ENCODE measurements around the gene GFM2. TPM values are rescaled to one million over a fixed set of nuclear protein-coding genes. Genes with fewer than 3 reads are reported as not detected.
A peak's percentile ranks its signal among the peaks of the same experiment; 100 is the strongest.

GFM2 gene
- total and polyA plus RNA-seq, 2 experiments from 2014 or later, result 28.5 to 50.1 TPM

DNA sequence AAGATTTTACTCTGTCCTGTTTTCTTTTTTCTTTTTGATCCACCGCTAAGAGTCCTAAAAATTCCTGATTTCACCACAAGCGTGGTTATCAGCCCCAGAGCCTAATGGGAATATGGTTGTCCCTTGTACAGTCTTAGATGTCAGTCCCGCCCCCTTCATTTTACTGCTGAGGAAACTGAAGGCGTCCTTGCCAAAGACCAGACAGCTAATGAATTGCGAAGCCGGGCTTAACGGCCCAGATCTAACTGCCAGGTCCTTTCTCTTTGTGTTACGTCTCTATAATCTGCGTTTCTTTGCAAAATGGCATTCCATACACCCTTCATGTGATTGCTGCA lies 629 bp upstream of the GFM2 start:
- TF ChIP-seq, protein P1, sequence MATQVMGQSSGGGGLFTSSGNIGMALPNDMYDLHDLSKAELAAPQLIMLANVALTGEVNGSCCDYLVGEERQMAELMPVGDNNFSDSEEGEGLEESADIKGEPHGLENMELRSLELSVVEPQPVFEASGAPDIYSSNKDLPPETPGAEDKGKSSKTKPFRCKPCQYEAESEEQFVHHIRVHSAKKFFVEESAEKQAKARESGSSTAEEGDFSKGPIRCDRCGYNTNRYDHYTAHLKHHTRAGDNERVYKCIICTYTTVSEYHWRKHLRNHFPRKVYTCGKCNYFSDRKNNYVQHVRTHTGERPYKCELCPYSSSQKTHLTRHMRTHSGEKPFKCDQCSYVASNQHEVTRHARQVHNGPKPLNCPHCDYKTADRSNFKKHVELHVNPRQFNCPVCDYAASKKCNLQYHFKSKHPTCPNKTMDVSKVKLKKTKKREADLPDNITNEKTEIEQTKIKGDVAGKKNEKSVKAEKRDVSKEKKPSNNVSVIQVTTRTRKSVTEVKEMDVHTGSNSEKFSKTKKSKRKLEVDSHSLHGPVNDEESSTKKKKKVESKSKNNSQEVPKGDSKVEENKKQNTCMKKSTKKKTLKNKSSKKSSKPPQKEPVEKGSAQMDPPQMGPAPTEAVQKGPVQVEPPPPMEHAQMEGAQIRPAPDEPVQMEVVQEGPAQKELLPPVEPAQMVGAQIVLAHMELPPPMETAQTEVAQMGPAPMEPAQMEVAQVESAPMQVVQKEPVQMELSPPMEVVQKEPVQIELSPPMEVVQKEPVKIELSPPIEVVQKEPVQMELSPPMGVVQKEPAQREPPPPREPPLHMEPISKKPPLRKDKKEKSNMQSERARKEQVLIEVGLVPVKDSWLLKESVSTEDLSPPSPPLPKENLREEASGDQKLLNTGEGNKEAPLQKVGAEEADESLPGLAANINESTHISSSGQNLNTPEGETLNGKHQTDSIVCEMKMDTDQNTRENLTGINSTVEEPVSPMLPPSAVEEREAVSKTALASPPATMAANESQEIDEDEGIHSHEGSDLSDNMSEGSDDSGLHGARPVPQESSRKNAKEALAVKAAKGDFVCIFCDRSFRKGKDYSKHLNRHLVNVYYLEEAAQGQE (IDR thresholded peaks at IDR 0.05; ENCODE audit: unreplicated experiment), result no peak
- no peak for TF ChIP-seq ZNF331 (CRISPR knock-in tag; IDR thresholded peaks at IDR 0.05; ENCODE audit: low read depth)
- no peak for TF ChIP-seq EZH2phosphoT487 (IDR thresholded peaks at IDR 0.05; ENCODE audit: unreplicated experiment)
- TF ChIP-seq, protein P2, sequence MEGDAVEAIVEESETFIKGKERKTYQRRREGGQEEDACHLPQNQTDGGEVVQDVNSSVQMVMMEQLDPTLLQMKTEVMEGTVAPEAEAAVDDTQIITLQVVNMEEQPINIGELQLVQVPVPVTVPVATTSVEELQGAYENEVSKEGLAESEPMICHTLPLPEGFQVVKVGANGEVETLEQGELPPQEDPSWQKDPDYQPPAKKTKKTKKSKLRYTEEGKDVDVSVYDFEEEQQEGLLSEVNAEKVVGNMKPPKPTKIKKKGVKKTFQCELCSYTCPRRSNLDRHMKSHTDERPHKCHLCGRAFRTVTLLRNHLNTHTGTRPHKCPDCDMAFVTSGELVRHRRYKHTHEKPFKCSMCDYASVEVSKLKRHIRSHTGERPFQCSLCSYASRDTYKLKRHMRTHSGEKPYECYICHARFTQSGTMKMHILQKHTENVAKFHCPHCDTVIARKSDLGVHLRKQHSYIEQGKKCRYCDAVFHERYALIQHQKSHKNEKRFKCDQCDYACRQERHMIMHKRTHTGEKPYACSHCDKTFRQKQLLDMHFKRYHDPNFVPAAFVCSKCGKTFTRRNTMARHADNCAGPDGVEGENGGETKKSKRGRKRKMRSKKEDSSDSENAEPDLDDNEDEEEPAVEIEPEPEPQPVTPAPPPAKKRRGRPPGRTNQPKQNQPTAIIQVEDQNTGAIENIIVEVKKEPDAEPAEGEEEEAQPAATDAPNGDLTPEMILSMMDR (conservative IDR thresholded peaks at IDR 0.05; ENCODE audit: low read depth in 2 of 2), result no peak
- TF ChIP-seq, protein P3, sequence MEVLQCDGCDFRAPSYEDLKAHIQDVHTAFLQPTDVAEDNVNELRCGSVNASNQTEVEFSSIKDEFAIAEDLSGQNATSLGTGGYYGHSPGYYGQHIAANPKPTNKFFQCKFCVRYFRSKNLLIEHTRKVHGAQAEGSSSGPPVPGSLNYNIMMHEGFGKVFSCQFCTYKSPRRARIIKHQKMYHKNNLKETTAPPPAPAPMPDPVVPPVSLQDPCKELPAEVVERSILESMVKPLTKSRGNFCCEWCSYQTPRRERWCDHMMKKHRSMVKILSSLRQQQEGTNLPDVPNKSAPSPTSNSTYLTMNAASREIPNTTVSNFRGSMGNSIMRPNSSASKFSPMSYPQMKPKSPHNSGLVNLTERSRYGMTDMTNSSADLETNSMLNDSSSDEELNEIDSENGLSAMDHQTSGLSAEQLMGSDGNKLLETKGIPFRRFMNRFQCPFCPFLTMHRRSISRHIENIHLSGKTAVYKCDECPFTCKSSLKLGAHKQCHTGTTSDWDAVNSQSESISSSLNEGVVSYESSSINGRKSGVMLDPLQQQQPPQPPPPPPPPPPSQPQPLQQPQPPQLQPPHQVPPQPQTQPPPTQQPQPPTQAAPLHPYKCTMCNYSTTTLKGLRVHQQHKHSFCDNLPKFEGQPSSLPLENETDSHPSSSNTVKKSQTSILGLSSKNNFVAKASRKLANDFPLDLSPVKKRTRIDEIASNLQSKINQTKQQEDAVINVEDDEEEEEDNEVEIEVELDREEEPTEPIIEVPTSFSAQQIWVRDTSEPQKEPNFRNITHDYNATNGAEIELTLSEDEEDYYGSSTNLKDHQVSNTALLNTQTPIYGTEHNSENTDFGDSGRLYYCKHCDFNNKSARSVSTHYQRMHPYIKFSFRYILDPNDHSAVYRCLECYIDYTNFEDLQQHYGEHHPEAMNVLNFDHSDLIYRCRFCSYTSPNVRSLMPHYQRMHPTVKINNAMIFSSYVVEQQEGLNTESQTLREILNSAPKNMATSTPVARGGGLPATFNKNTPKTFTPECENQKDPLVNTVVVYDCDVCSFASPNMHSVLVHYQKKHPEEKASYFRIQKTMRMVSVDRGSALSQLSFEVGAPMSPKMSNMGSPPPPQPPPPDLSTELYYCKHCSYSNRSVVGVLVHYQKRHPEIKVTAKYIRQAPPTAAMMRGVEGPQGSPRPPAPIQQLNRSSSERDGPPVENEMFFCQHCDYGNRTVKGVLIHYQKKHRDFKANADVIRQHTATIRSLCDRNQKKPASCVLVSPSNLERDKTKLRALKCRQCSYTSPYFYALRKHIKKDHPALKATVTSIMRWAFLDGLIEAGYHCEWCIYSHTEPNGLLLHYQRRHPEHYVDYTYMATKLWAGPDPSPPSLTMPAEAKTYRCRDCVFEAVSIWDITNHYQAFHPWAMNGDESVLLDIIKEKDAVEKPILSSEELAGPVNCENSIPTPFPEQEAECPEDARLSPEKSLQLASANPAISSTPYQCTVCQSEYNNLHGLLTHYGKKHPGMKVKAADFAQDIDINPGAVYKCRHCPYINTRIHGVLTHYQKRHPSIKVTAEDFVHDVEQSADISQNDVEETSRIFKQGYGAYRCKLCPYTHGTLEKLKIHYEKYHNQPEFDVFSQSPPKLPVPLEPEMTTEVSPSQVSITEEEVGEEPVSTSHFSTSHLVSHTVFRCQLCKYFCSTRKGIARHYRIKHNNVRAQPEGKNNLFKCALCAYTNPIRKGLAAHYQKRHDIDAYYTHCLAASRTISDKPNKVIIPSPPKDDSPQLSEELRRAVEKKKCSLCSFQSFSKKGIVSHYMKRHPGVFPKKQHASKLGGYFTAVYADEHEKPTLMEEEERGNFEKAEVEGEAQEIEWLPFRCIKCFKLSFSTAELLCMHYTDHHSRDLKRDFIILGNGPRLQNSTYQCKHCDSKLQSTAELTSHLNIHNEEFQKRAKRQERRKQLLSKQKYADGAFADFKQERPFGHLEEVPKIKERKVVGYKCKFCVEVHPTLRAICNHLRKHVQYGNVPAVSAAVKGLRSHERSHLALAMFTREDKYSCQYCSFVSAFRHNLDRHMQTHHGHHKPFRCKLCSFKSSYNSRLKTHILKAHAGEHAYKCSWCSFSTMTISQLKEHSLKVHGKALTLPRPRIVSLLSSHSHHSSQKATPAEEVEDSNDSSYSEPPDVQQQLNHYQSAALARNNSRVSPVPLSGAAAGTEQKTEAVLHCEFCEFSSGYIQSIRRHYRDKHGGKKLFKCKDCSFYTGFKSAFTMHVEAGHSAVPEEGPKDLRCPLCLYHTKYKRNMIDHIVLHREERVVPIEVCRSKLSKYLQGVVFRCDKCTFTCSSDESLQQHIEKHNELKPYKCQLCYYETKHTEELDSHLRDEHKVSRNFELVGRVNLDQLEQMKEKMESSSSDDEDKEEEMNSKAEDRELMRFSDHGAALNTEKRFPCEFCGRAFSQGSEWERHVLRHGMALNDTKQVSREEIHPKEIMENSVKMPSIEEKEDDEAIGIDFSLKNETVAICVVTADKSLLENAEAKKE (CRISPR knock-in tag; IDR thresholded peaks at IDR 0.05), result no peak
- no peak for TF ChIP-seq STAT1 (IDR thresholded peaks at IDR 0.05; ENCODE audit: unreplicated experiment)
- TF ChIP-seq NANOG (IDR thresholded peaks at IDR 0.05; ENCODE audit: borderline replicate concordance), result no peak
- TF ChIP-seq EZH2 (IDR thresholded peaks at IDR 0.05; ENCODE audit: low read depth, unreplicated experiment), result no peak
- no peak for TF ChIP-seq JUNB (IDR thresholded peaks at IDR 0.05; ENCODE audit: unreplicated experiment)
- TF ChIP-seq CREB1 (CRISPR knock-in tag; IDR thresholded peaks at IDR 0.05; ENCODE audit: low read depth), result no peak
- TF ChIP-seq ZNF114 (CRISPR knock-in tag; IDR thresholded peaks at IDR 0.05), result no peak
- TF ChIP-seq POLR2AphosphoS5 (IDR thresholded peaks at IDR 0.05; ENCODE audit: low read depth), result no peak
- no peaks in the 10 kb centered on the region for H3K9me2 ChIP-seq (ENCODE audit: insufficient read depth)
- no peaks in the 10 kb centered on the region for H3K27me3 ChIP-seq (ENCODE audit: insufficient read depth)
- H3K4me1 Mint-ChIP-seq, result peaks cover 11% of the 10 kb centered on the region
- peaks cover 3% of the 10 kb centered on the region; the same call in 1 of the 2 replicates for H4K20me1 ChIP-seq (replicated peaks; ENCODE audit: insufficient read depth)
- peaks cover 41% of the 10 kb centered on the region for H3K36me3 Mint-ChIP-seq (ENCODE audit: low read depth)
- H3K9me3 Mint-ChIP-seq, result no peaks in the 10 kb centered on the region
- peaks cover 8% of the 10 kb centered on the region for H3F3A ChIP-seq (replicated peaks; ENCODE audit: low read depth)
- H3K27ac ChIP-seq (ENCODE audit: low read depth), result no peak overlapping the region
- peak overlapping the region; percentile 92 for H3K4me2 ChIP-seq
- H3K79me2 ChIP-seq (replicated peaks; ENCODE audit: insufficient read depth), result peaks cover 54% of the 10 kb centered on the region
- H3K4me3 ChIP-seq, result peak overlapping the region; percentile 99
- peak overlapping the region; percentile 100 for H3K4me3 Mint-ChIP-seq
- H2AFZ ChIP-seq, result peak overlapping the region; percentile 95
- DNase-seq (ENCODE audit: low spot score), result peak; percentile 47
- H3K27me3 Mint-ChIP-seq (ENCODE audit: insufficient read depth, low read depth, poor library complexity), result peaks cover 6% of the 10 kb centered on the region
- H3K36me3 ChIP-seq (ENCODE audit: insufficient read depth), result peaks cover 32% of the 10 kb centered on the region
- peak overlapping the region; percentile 96 for H3K27ac Mint-ChIP-seq
- peaks cover 5% of the 10 kb centered on the region for H3K4me1 ChIP-seq (ENCODE audit: insufficient read depth)
- ATAC-seq, result peak; percentile 26
